A204.1 (cell line): ENCODE measurements around the gene NFKB1.
A peak's percentile ranks its signal among the peaks of the same experiment; 100 is the strongest.
"Not testable (repeated sequence)": the region's sequence is repeated elsewhere in the genome, so short reads cannot be mapped to it uniquely, and the experiment has no call there.

Source experiments
- FAIRE-seq: peaks from 2 replicates; lab custom pipeline; 2012; peaks lifted over from hg19 to GRCh38; lab: Jason Lieb, UNC

Gene NFKB1

GRCh38 chr4:102569200-102569599 lies 68.0 kb downstream of the NFKB1 start:
- FAIRE-seq = peak; percentile 11

GRCh38 chr4:102570211-102570610 lies 69.1 kb downstream of the NFKB1 start:
- FAIRE-seq = not testable (repeated sequence)

- no peak for FAIRE-seq
Measured at GRCh38 chr4:102572452-102572851, 71.3 kb downstream of the NFKB1 start.

GRCh38 chr4:102574317-102574716 lies 73.2 kb downstream of the NFKB1 start:
- FAIRE-seq = no peak

- FAIRE-seq = no peak
Measured at GRCh38 chr4:102575369-102576129, 74.4 kb downstream of the NFKB1 start.

GRCh38 chr4:102578270-102578669 lies 77.1 kb downstream of the NFKB1 start:
- FAIRE-seq = no peak

DNA sequence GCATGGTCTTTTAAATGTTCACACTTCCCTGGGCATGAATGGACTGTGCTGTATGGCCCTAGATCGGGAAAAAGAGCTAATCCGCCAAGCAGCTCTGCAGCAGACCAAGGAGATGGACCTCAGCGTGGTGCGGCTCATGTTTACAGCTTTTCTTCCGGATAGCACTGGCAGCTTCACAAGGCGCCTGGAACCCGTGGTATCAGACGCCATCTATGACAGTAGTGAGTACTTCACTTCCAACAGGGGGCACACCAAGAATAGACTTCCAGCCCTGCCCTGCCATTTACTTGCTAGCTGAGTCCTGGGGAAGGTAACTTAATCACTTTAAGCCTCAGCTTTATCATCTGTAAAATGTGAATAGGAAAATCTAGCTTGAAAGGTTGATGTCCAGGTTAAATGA lies 77.7 kb downstream of the NFKB1 start:
- no peak for FAIRE-seq

DNA sequence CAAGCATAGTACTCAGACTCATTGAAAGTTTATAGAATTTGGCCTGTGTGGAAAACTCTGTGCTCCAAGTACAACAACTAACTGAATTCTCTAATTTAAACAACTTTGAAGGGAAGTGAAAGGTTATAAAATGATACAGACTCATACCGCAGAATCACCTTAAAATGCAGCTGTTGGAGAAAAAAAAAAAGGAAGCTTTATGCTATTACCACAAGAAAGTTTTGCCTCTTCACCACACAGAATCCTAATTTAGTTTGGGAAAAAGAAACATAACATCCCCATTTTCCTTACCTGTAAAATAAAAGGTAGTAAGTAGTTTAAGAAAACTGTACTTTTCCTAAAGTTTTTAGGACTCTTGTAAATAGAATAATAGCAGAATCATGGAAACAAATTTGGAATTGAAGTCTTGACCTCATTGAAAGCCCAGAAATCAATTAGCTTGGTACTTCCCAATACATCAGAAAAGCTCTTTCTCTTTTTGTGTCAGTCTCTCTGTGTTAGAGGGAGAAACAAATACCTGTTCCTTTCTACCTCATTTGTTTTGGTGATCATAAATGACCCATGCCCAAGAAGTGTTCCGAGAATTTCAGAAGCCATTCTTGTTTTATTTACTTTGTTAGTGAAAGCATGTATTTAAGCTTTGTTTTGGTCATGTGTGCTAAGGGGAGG lies 78.8 kb downstream of the NFKB1 start:
- FAIRE-seq = no peak

DNA sequence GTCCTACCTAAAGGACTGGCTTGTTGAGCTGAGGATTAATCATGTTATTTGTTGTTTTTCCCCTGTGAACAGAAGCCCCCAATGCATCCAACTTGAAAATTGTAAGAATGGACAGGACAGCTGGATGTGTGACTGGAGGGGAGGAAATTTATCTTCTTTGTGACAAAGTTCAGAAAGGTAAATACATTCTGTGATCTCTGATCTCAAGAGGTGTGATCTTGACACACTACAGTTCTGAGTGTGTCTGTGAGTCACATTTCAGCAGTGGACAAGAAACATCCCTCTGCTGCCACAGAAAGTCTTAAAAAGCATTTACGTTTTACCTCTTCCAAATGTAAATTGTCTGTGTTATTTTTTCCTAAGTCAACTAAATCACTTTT lies 79.3 kb downstream of the NFKB1 start:
- FAIRE-seq = no peak

DNA sequence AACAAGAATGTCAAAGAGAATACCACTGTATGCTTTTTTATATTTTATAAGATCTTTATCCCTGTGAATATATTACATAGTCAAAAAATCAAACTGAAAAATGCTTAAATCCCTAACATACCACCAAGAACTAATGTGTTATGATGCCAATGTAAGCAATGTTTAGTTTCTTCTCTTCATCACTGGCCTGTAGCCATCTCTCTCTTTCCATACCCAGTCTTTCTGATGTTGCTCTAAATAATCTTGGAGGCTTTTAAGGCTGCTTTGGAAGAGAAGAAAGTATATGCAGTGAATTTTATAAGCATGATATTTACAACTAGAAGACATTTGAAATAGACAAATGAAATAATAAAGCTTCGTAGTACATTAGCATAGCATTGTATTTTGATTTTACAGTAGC lies 82.9 kb downstream of the NFKB1 start:
- no peak for FAIRE-seq

DNA sequence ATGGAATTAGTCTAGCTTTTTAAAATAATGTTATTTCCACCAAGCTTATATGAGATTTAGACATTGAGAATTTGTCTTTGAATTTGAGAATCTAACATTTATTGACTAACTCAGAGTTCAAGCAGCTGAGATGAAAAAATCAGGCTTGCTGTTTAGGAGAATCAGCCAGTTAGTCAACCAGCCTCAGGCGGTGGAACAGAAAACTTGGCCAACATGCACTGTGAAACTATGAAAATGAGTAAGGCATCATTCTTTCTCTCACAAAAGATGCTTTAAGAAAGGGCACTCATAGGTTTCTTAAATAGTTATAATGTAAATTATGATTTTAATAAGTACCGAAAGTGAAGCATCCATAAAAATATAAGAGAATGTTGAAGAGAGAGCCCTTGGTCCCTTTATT lies 84.2 kb downstream of the NFKB1 start:
- FAIRE-seq = no peak

- no peak for FAIRE-seq
Measured at GRCh38 chr4:102586002-102586643, 85.0 kb downstream of the NFKB1 start.

DNA sequence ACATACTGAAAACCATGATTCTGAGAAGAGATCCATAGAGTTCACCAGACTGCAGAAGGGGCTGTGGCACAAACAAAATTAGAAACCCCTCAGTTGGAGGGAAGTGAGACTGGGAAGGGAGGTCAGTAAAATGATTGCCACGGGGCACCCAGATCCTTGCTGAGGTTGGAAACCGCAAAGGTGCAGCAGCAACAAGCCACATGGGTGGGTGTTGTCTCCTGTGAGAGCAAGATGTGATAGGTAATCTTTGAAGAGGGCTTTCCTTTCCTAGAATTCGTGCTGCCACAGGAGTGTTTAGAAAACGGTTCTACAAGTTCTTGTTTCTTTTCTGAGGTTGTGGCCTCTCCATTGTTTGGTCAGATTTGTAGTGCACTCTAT lies 85.5 kb downstream of the NFKB1 start:
- no peak for FAIRE-seq

DNA sequence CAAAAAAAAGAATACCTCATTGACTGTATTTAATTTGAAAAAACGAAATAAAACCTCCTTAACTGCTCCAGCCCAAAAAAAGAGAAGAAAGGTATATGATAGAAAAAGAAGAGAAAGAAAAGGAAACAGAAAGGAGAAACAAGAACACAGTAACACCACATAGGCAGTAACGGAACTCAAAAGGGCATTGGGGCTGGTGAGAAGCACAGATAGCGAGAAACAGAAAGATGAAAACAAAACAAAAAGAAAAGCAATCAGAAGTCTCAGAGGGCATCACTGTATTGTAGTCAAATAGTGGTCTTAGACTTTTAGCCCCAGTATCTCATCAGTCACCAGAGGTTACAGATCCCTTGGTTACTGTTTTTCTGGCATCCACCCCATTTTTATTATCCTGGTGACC lies 88.6 kb downstream of the NFKB1 start:
- FAIRE-seq = no peak

DNA sequence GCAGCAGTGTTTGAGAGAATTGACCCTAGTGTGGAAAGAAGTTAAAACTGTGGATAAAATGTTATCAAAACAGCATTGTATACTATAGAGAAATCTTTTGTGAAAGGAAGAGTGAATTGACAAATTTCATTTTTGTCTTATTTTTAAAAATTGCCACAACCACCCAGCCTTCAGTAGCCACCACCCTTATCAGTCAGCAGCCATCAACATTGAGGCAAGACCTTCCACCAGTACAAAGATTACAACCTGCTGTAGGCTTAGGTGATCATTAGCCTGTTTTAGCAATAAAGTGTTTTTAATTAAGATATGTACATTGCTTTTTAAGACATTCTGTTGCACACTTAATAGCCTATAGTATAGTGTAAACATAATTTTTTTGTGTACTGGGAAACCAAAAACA lies 91.1 kb downstream of the NFKB1 start:
- no peak for FAIRE-seq

GRCh38 chr4:102593147-102593546 lies 92.0 kb downstream of the NFKB1 start:
- no peak for FAIRE-seq

- no peak for FAIRE-seq
Measured at GRCh38 chr4:102594000-102594399, 92.8 kb downstream of the NFKB1 start.

GRCh38 chr4:102596532-102596931 lies 95.4 kb downstream of the NFKB1 start:
- no peak for FAIRE-seq

GRCh38 chr4:102598086-102598761 lies 97.1 kb downstream of the NFKB1 start:
- no peak for FAIRE-seq

- no peak for FAIRE-seq
Measured at GRCh38 chr4:102598762-102599374, 97.7 kb downstream of the NFKB1 start.

GRCh38 chr4:102599455-102599854 lies 98.3 kb downstream of the NFKB1 start:
- no peak for FAIRE-seq

GRCh38 chr4:102599886-102600285 lies 98.7 kb downstream of the NFKB1 start:
- FAIRE-seq = no peak

- no peak for FAIRE-seq
Measured at GRCh38 chr4:102600689-102601088, 99.5 kb downstream of the NFKB1 start.
